ENCODE measurements around the gene NT5C. TPM values are rescaled to one million over a fixed set of nuclear protein-coding genes. Genes with fewer than 3 reads are reported as not detected.
A peak's percentile ranks its signal among the peaks of the same experiment; 100 is the strongest.
"Not testable (repeated sequence)": the region's sequence is repeated elsewhere in the genome, so short reads cannot be mapped to it uniquely, and the experiment has no call there.

NT5C gene
- total RNA-seq: 10 to 100 TPM; 71.2 to 74.8 TPM

DNA sequence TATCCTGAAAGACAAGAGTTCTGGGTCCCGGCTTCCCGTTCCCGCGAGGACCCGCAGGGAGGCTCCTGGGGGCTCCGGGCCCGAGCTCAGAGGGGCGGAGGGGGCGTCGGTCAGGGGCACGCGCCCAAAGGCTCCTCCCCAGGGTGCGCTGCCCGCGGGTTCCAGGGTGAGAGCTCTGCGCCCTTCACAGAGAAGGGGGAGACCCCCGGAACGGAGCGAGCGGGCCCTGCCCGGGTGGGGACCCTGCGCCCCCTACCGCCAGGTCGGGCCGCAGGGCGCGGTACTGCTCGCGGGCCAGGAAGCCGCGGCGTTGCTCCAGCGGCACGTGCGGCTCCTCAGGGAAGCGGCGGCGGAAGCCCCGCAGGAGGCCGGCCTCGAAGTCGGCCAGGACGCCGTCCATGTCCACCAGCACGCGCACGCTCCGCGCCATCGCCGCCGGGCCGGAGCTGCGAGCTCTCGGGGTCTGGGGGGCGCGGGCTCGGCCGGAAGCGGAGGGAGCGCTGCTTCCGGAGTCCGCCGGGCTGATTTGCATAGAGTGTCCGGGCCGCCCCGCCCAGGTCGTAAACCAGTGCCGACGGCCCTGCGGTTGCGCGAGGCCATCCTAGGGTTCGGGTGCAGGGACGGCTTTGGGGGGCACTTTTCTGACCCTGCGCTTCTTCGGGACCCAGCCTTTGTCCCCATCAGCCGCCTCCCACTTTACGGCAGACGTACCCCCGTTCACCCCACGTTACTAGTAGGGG, at the start of gene NT5C:
TSS of gene NT5C (minus strand) at position 465 of the 740 bp plus-strand sequence. CDS start at position 430, 35 bp downstream.
- Mint-ChIP-seq H3K36me3 (peaks cover 13% of the 10 kb centered on the region), H3K27me3 (no peaks in the 10 kb centered on the region), H3K4me1 (peaks cover 13% of the 10 kb centered on the region), H3K9me3 (no peaks in the 10 kb centered on the region), H3K27ac (peak within 1 kb of the TSS; percentile 91), H3K4me3 (peak within 1 kb of the TSS; percentile 87)
- DNase-seq: peak; percentile 85

- Mint-ChIP-seq H3K4me3 (peak overlapping the region; percentile 95), H3K4me1 (peaks cover 28% of the 10 kb centered on the region), H3K36me3 (peaks cover 28% of the 10 kb centered on the region), H3K9me3 (no peaks in the 10 kb centered on the region), H3K27ac (peak overlapping the region; percentile 81), H3K27me3 (no peaks in the 10 kb centered on the region)
- DNase-seq: no peak
Measured at GRCh38 chr17:75181110-75181509, 49.6 kb upstream of the NT5C start.

DNA sequence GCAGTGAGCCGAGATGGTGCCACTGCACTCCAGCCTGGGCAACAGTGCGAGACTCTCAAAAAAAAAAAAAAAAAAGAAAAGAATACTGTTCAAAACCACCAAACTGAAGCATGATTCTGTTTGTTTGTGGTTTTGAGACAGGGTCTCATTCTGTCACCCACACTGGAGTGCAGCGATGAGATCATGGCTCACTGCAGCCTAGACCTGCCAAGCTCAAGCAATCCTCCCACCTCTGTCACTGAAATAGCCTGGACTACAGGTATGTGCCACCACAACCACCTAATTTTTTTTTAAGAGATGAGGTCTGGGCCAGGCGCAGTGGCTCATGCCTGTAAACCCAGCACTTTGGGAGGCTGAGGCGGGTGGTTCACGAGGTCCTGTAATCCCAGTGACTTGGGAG, 46.9 kb upstream of the NT5C start:
- peaks cover 43% of the 10 kb centered on the region for H3K36me3 Mint-ChIP-seq

DNA sequence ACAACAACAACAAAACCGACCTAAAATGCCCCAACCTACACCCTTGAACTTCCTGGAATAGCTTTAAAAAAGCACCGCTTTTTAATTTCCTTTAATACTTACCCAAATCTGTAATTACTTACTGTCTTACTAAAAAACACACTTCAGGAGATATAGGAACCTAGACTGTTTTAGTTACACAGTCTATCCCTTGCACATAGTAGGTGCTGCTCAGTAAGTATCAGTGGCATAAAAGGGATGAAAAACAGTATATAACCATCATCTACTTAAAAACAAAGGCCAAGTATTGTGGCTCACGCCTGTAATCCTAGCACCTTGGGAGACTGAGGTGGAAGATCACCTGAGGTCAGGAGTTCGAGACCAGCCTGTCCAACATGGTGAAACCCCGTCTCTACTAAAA, 45.1 kb upstream of the NT5C start:
- Mint-ChIP-seq H3K27ac (no peak overlapping the region), H3K9me3 (no peaks in the 10 kb centered on the region), H3K4me3 (no peak overlapping the region), H3K4me1 (peaks cover 33% of the 10 kb centered on the region), H3K36me3 (peaks cover 51% of the 10 kb centered on the region), H3K27me3 (no peaks in the 10 kb centered on the region)
- no peak for DNase-seq

More for the DNA sequence above, 46.9 kb upstream of the NT5C start:
- no peaks in the 10 kb centered on the region for H3K27me3 Mint-ChIP-seq
- H3K4me1 Mint-ChIP-seq: peaks cover 26% of the 10 kb centered on the region
- no peak overlapping the region for H3K4me3 Mint-ChIP-seq
- no peak for DNase-seq
- no peaks in the 10 kb centered on the region for H3K9me3 Mint-ChIP-seq
- H3K27ac Mint-ChIP-seq: no peak overlapping the region

DNA sequence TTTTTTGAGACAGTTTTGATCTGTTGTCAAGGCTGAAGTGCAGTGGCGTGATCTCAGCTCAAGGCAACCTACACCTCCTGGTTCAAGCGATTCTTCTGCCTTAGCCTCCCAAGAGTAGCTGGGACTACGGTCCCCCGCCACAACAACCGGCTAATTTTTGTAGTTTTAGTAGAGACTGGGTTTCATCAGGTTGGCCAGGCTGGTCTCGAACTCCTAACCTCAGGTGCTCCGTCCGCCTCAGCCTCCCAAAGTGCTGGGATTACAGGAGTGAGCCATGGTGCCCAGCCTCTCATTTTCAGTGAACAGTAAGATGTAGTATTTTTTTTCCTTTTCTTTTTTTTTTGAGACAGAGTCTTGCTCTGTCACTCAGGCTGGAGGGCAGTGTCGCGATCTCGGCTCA, 43.5 kb upstream of the NT5C start:
- Mint-ChIP-seq H3K36me3 (peaks cover 40% of the 10 kb centered on the region), H3K4me3 (peak overlapping the region; percentile 22), H3K27me3 (no peaks in the 10 kb centered on the region), H3K4me1 (peaks cover 30% of the 10 kb centered on the region), H3K27ac (no peak overlapping the region), H3K9me3 (no peaks in the 10 kb centered on the region)
- no peak for DNase-seq

DNA sequence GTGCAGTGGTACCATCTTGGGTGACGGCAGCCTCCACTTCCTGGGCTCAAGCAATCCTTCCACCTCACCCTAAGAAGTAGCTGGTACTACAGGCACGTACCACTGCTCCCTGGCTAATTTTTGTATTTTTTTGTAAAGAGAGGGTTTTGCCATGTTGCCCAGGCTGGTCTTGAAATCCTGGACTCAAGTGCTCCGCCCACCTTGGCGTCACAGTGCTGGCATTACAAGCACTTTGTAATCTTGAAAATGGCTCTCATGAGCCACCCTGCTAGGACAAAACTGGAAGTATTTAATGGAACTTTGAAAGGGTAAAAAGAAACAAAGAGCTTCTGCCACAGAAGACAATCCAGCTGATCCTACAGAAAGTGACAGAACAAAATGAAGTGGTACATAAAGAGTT, 42.0 kb upstream of the NT5C start:
- peaks cover 35% of the 10 kb centered on the region for H3K36me3 Mint-ChIP-seq
- H3K4me3 Mint-ChIP-seq: no peak overlapping the region
- no peaks in the 10 kb centered on the region for H3K9me3 Mint-ChIP-seq
- H3K27ac Mint-ChIP-seq: no peak overlapping the region
- H3K4me1 Mint-ChIP-seq: peaks cover 18% of the 10 kb centered on the region
- DNase-seq: no peak
- H3K27me3 Mint-ChIP-seq: no peaks in the 10 kb centered on the region

DNA sequence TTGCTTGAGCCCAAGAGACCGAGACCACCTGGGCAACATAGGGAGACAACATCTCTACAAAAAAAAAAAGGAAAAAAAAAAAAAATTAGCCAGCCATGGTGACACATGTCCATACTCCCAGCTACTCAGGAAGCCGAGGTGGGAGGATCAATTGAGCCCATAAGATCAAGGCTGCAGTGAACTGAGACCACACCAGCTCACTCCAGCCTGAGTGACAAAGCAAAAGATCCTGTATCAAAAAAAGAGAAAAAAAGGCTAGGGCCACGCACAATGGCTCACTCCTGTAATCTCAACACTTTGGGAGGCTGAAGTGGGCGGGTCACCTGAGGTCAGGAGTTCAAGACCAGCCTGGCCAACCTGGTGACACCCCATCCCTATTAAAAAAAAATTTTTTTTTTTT, 37.5 kb upstream of the NT5C start:
- peaks cover 15% of the 10 kb centered on the region for H3K4me1 Mint-ChIP-seq
- DNase-seq: no peak
- no peak overlapping the region for H3K4me3 Mint-ChIP-seq
- peaks cover 30% of the 10 kb centered on the region for H3K36me3 Mint-ChIP-seq
- no peaks in the 10 kb centered on the region for H3K27me3 Mint-ChIP-seq
- H3K27ac Mint-ChIP-seq: no peak overlapping the region
- H3K9me3 Mint-ChIP-seq: no peaks in the 10 kb centered on the region

DNA sequence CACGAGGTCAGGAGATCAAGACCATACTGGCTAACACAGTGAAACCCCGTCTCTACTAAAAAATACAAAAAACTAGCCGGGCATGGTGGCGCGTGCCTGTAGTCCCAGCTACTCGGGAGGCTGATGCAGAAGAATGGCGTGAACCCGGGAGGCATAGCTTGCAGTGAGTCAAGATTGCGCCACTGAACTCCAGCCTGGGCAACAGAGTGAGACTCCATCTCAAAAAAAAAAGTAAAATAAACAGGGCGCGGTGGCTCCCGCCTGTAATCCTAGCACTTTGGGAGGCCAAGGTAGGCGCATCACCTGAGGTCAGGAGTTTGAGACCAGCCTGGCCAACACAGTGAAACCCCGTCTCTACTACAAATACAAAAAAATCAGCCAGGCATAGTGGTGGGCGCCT, 33.1 kb upstream of the NT5C start:
- not testable (repeated sequence) for H3K27ac Mint-ChIP-seq, H3K27me3 Mint-ChIP-seq, H3K4me3 Mint-ChIP-seq, H3K4me1 Mint-ChIP-seq, DNase-seq, H3K9me3 Mint-ChIP-seq
- H3K36me3 Mint-ChIP-seq: peaks cover 17% of the 10 kb centered on the region

GRCh38 chr17:75163074-75163473, 31.5 kb upstream of the NT5C start:
- H3K9me3 Mint-ChIP-seq: no peaks in the 10 kb centered on the region
- no peaks in the 10 kb centered on the region for H3K27me3 Mint-ChIP-seq
- H3K36me3 Mint-ChIP-seq: peaks cover 17% of the 10 kb centered on the region
- DNase-seq: no peak
- H3K4me1 Mint-ChIP-seq: peaks cover 2% of the 10 kb centered on the region
- no peak overlapping the region for H3K27ac Mint-ChIP-seq
- no peak overlapping the region for H3K4me3 Mint-ChIP-seq

DNA sequence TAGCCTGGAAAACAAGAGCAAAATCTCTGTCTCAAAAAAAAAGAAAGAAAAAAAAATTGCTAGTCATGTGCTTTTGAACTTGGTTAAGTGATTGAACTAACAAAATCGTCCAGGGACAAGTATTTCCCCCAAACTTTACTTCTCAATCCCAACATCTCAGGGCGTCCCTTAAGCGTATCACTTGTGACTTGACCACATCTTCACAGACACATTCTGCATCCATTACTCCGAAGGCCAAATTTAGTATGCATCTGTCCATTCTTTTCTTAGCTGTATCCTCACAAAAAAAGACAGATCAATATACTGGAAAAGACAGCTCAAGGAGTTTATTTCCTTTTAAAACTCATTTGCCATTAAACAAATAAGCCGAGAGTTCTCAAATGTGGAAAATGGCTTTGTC, 28.7 kb upstream of the NT5C start:
- H3K9me3 Mint-ChIP-seq: no peaks in the 10 kb centered on the region
- H3K27me3 Mint-ChIP-seq: no peaks in the 10 kb centered on the region
- H3K36me3 Mint-ChIP-seq: peaks cover 10% of the 10 kb centered on the region
- H3K4me3 Mint-ChIP-seq: no peak overlapping the region
- peaks cover 7% of the 10 kb centered on the region for H3K4me1 Mint-ChIP-seq
- H3K27ac Mint-ChIP-seq: no peak overlapping the region
- DNase-seq: no peak

DNA sequence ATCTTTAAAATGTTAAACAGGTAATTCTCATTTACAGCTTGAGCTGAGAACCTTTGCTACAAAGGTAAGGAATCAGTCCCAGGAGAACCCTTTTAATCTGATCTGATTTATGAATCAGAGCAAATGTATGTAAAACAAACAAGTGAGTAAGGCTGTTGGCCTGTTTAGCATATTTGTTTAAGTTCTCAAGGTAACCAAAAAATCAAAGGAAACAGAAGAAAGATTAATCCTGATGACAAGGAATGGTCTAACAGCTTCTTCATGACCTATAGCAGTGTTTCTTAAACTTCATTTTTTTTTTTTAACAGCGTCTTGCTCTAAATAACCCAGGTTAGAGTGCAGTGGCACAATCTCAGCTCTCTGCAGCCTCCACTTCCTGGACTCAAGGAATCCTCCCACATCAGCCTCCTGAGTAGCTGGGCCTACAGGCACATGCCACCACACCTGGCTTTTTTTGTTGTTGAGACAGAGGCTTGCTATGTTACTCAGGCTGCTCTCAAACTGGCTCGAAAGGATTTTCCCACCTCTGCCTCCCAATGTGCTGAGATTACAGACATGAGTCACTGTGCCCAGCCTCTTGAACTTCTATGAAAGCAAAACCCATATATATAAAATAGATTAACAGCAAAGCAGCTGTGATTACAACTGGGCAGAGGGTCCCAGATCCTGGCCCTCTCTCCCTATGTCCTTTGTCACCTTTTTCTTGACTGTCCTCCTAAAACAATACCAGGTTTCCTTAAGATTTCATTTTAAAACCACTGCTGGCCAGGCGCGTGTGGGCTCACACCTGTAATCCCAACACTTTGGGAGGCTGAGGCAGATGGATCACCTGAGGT, 27.9 kb upstream of the NT5C start:
- no peak overlapping the region for H3K27ac Mint-ChIP-seq
- no peaks in the 10 kb centered on the region for H3K9me3 Mint-ChIP-seq
- H3K36me3 Mint-ChIP-seq: peaks cover 8% of the 10 kb centered on the region
- no peak for DNase-seq
- no peaks in the 10 kb centered on the region for H3K27me3 Mint-ChIP-seq
- peaks cover 15% of the 10 kb centered on the region for H3K4me1 Mint-ChIP-seq
- no peak overlapping the region for H3K4me3 Mint-ChIP-seq

DNA sequence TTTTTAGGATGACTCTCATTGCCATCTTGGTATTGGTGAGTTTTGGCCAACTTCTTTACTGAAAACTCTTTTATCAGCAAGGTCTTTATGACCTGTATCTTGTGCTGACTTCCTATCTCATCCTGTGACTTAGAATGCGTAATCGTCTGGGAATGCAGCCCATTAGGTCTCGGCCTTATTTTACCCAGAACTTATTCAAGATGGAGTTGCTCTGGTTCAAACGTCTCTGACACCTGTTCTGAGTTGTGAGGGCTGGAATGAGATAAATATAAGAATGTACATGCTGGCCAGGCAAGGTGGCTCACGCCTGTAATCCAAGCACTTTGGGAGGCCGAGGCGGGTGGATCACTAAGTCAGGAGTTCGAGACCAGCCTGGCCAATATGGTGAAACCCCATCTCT, 26.9 kb upstream of the NT5C start:
- H3K9me3 Mint-ChIP-seq, H3K27ac Mint-ChIP-seq, H3K4me3 Mint-ChIP-seq, DNase-seq, H3K27me3 Mint-ChIP-seq, H3K36me3 Mint-ChIP-seq: not testable (repeated sequence)
- peaks cover 15% of the 10 kb centered on the region for H3K4me1 Mint-ChIP-seq

- Mint-ChIP-seq H3K27ac (peak overlapping the region; percentile 60), H3K27me3 (peaks cover 3% of the 10 kb centered on the region), H3K9me3 (no peaks in the 10 kb centered on the region), H3K4me3 (no peak overlapping the region), H3K4me1 (peaks cover 28% of the 10 kb centered on the region), H3K36me3 (peaks cover 16% of the 10 kb centered on the region)
- no peak for DNase-seq
Measured at GRCh38 chr17:75155191-75155601, 23.7 kb upstream of the NT5C start.

GRCh38 chr17:75154195-75155106, 22.9 kb upstream of the NT5C start, which contains the start of gene JPT1:
Gene JPT1 (minus strand): TSS chr17:75154512. CDS start chr17:75154397, 115 bp downstream.
- H3K27ac Mint-ChIP-seq: peak within 1 kb of the TSS; percentile 88
- no peaks in the 10 kb centered on the region for H3K9me3 Mint-ChIP-seq
- peak within 1 kb of the TSS; percentile 95 for H3K4me3 Mint-ChIP-seq
- peaks cover 16% of the 10 kb centered on the region for H3K36me3 Mint-ChIP-seq
- peaks cover 31% of the 10 kb centered on the region for H3K4me1 Mint-ChIP-seq
- peaks cover 3% of the 10 kb centered on the region for H3K27me3 Mint-ChIP-seq
- peak; percentile 97 for DNase-seq

DNA sequence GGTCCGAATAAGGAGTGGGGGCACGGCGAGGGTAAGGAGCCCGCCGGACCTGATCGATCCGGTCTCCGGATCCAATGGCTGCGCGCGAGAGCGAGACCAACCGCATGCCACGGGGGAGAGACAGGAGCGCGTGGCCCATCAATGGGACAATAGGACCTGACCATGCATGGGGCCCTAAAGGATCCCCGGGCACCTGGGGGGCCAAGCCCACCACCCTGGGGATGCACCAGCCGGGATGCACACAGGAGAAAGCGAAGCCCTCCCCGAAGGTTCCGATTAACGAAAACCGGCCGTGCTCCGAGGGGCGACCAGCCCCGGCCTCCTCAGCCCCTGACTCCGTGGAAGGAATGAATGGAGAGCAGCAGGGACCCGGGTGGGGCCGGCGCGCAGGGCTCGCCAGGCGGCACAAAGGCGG, 22.2 kb upstream of the NT5C start:
- Mint-ChIP-seq H3K4me1 (peaks cover 29% of the 10 kb centered on the region), H3K4me3 (peak overlapping the region; percentile 95), H3K27ac (peak overlapping the region; percentile 88), H3K36me3 (peaks cover 16% of the 10 kb centered on the region), H3K9me3 (no peaks in the 10 kb centered on the region), H3K27me3 (peaks cover 3% of the 10 kb centered on the region)
- peak; percentile 46 for DNase-seq
